ENCODE results near the gene ARSA. TPM values are rescaled to one million over a fixed set of nuclear protein-coding genes. Genes with fewer than 3 reads are reported as not detected.
A peak's percentile ranks its signal among the peaks of the same experiment; 100 is the strongest.

ARSA gene
- total and polyA plus RNA-seq, 2 donors: 10.7 to 63.3 TPM

DNA sequence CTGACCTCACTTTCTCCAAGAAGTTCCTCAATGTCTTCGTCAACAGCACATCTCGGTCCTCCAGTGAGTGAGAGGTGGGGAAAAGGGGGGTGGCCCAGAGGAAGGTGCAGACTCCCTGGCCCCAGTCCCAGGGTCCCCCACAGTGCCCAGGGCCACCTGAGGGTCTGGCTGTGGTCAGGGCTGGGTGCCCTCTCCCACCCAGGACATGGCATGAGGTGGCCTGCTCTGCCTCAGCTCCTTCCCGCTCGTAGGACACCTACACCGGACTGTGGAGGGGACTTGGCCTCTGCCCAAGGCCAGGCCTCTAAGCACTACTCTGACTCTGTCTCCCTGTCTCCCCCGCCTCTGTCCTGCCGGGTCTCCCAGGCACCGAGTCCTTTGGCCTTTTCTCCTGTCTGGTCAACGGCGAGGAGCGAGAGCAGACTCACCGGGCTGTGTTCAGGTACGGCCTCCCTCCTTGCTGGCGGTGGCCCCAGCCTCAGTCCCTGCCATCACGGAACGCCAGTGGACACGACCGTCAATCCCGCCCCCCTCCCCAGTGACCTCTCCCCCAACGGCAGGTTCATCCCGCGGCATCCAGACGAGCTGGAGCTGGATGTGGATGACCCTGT is 22.8 kb downstream of the ARSA start:
- Histone ChIP-seq H3K9me3 (ENCODE audit: control insufficient read depth in 2 of 2, insufficient read depth in 1 of 2, low read length in 1 of 2) (no peaks in the 10 kb centered on the region), H3K4me3 (ENCODE audit: low read length in 2 of 2) (no peak overlapping the region), H3K4me1 (ENCODE audit: control insufficient read depth in 2 of 2, insufficient read depth in 2 of 2, low read length in 2 of 2) (no peaks in the 10 kb centered on the region), H3K27ac (ENCODE audit: low read depth in 1 of 2, low read length in 1 of 2) (no peak overlapping the region), H3K36me3 (ENCODE audit: control insufficient read depth in 2 of 2, insufficient read depth in 2 of 2, low read length in 1 of 2) (no peaks in the 10 kb centered on the region), H3K27me3 (ENCODE audit: control insufficient read depth in 2 of 2, insufficient read depth in 1 of 2, low read length in 1 of 2) (peaks cover 59 to 87% of the 10 kb centered on the region in 2 donors)
- WGBS: 87% methylated on average over 23 of the region's 23 CpGs
- DNase-seq (ENCODE audit: low read depth in 6 of 9, low spot score in 9 of 9): no peak

DNA sequence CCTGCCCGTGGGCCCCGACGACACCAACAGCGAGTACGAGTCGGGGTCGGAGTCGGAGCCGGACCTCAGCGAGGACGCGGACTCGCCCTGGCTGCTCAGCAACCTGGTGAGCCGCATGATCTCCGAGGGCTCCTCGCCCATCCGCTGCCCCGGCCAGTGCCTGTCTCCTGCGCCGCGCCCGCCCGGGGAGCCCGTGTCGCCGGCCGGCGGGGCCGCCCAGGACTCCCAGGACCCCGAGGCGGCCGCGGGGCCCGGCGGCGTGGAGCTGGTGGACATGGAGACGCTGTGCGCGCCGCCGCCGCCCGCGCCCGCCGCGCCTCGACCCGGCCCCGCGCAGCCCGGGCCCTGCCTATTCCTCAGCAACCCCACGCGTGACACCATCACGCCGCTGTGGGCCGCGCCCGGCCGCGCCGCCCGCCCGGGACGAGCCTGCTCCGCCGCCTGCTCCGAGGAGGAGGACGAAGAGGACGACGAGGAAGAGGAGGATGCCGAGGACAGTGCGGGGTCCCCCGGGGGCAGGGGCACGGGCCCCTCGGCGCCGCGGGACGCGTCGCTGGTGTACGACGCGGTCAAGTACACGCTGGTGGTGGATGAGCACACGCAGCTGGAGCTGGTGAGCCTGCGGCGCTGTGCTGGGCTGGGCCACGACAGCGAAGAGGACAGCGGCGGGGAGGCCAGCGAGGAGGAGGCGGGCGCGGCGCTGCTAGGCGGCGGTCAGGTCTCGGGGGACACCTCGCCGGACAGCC is 23.5 kb downstream of the ARSA start:
- no peak overlapping the region for H3K27ac ChIP-seq (ENCODE audit: low read depth in 1 of 2, low read length in 1 of 2)
- H3K4me1 ChIP-seq (ENCODE audit: control insufficient read depth in 2 of 2, insufficient read depth in 2 of 2, low read length in 2 of 2): no peaks in the 10 kb centered on the region
- H3K27me3 ChIP-seq (ENCODE audit: control insufficient read depth in 2 of 2, insufficient read depth in 1 of 2, low read length in 1 of 2): peaks cover 65 to 88% of the 10 kb centered on the region in 2 donors
- H3K9me3 ChIP-seq (ENCODE audit: control insufficient read depth in 2 of 2, insufficient read depth in 1 of 2, low read length in 1 of 2): peaks cover 0 to 1% of the 10 kb centered on the region in 2 donors
- 48% methylated on average over 103 of the region's 103 CpGs for WGBS
- no peak overlapping the region for H3K4me3 ChIP-seq (ENCODE audit: low read length in 2 of 2)
- no peak for DNase-seq (ENCODE audit: low read depth in 6 of 9, low spot score in 9 of 9)
- H3K36me3 ChIP-seq (ENCODE audit: control insufficient read depth in 2 of 2, insufficient read depth in 2 of 2, low read length in 1 of 2): no peaks in the 10 kb centered on the region

DNA sequence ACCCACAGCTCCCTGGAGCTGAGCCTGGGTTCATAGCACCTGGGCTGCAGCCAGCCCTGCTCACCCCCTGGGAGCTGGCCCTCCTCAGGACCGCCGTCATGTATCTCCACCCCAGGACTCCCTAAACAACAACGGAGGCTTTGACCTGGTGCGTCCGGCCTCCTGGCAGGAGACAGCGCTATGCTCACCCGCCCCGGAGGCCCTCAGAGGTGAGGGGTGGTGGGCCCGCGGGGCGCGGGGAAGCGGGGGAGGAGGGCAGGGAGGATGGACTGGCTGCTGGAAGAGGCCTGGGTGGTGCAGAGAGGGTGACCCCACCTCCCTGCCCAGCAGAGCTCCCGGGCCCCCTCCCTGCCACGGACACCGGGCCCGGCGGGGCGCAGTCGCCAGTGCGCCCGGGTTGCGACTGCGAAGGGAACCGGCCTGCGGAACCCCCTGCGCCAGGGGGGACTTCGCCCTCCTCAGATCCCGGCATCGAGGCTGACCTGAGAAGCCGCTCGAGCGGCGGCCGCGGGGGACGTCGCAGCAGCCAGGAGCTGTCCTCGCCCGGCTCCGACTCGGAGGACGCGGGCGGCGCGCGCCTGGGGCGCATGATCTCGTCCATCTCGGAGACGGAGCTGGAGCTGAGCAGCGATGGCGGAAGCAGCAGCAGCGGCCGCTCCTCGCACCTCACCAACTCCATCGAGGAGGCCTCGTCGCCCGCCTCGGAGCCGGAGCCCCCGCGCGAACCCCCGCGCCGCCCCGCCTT is 24.3 kb downstream of the ARSA start:
- Histone ChIP-seq H3K4me1 (ENCODE audit: control insufficient read depth in 2 of 2, insufficient read depth in 2 of 2, low read length in 2 of 2) (no peaks in the 10 kb centered on the region), H3K27ac (ENCODE audit: low read depth in 1 of 2, low read length in 1 of 2) (no peak overlapping the region), H3K27me3 (ENCODE audit: control insufficient read depth in 2 of 2, insufficient read depth in 1 of 2, low read length in 1 of 2) (peaks cover 68 to 90% of the 10 kb centered on the region in 2 donors), H3K36me3 (ENCODE audit: control insufficient read depth in 2 of 2, insufficient read depth in 2 of 2, low read length in 1 of 2) (no peaks in the 10 kb centered on the region), H3K4me3 (ENCODE audit: low read length in 2 of 2) (no peak overlapping the region), H3K9me3 (ENCODE audit: control insufficient read depth in 2 of 2, insufficient read depth in 1 of 2, low read length in 1 of 2) (peaks cover 0 to 1% of the 10 kb centered on the region in 2 donors)
- 11% methylated on average over 70 of the region's 70 CpGs for WGBS
- DNase-seq (ENCODE audit: low read depth in 6 of 9, low spot score in 9 of 9): no peak

DNA sequence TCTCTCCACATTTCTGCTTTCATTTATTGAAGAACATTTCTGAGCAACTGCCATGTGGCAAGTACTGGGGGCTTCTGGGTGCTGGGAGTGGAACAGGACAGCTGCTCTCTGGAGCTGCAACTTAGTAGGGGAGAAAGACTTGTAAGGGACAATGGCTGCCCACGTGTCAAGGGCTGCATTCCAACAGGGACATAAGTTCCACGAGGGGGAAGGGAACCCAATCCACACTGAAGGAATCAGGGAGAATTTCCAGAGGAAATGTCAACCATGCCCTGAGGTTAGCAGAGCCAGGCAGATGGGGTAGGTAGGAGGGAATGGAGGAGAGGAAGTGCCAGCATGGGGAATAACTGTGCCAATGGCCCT is 25.6 kb downstream of the ARSA start:
- H3K4me3 ChIP-seq (ENCODE audit: low read length in 2 of 2): no peak overlapping the region
- WGBS: 39% methylated on average over 2 of the region's 2 CpGs
- no peak overlapping the region for H3K27ac ChIP-seq (ENCODE audit: low read depth in 1 of 2, low read length in 1 of 2)
- DNase-seq (ENCODE audit: low read depth in 6 of 9, low spot score in 9 of 9): no peak
- no peaks in the 10 kb centered on the region for H3K4me1 ChIP-seq (ENCODE audit: control insufficient read depth in 2 of 2, insufficient read depth in 2 of 2, low read length in 2 of 2)
- H3K27me3 ChIP-seq (ENCODE audit: control insufficient read depth in 2 of 2, insufficient read depth in 1 of 2, low read length in 1 of 2): peaks cover 75 to 92% of the 10 kb centered on the region in 2 donors
- no peaks in the 10 kb centered on the region for H3K36me3 ChIP-seq (ENCODE audit: control insufficient read depth in 2 of 2, insufficient read depth in 2 of 2, low read length in 1 of 2)
- H3K9me3 ChIP-seq (ENCODE audit: control insufficient read depth in 2 of 2, insufficient read depth in 1 of 2, low read length in 1 of 2): peaks cover 0 to 1% of the 10 kb centered on the region in 2 donors

DNA sequence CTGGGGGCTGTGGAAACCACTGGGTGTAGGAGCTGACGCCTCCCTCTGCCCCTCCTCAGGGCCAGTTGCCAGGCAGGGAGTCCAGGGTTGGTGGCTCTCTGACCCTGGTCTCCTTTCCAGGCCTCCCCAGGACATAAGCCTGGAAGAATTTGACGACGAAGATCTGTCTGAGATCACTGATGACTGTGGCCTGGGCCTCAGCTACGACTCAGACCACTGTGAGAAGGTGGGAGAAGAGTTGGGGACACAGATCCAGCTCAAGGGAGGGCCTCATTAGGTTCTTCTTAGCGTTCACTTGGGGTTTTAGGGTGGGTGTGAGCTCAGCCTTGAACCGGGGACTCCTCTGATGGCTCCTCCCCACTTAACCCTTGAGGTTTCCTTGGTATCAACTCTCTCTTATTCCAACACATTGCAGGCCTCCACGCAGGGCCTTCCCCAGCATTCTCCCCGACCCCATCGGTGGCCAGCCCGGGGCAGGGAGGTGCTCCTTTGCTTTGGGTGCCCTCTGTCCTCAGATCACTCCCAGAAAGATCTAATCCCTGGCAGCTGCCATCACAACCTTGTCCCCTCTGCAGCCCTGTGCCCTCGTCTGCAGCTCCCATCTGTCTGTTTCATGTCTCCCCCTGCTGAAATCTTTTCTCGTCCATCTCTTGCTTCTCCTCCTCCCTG is 26.1 kb downstream of the ARSA start:
- Histone ChIP-seq H3K4me1 (ENCODE audit: control insufficient read depth in 2 of 2, insufficient read depth in 2 of 2, low read length in 2 of 2) (no peaks in the 10 kb centered on the region), H3K4me3 (ENCODE audit: low read length in 2 of 2) (no peak overlapping the region), H3K36me3 (ENCODE audit: control insufficient read depth in 2 of 2, insufficient read depth in 2 of 2, low read length in 1 of 2) (no peaks in the 10 kb centered on the region), H3K27me3 (ENCODE audit: control insufficient read depth in 2 of 2, insufficient read depth in 1 of 2, low read length in 1 of 2) (peaks cover 70 to 92% of the 10 kb centered on the region in 2 donors), H3K27ac (ENCODE audit: low read depth in 1 of 2, low read length in 1 of 2) (no peak overlapping the region), H3K9me3 (ENCODE audit: control insufficient read depth in 2 of 2, insufficient read depth in 1 of 2, low read length in 1 of 2) (peaks cover 0 to 1% of the 10 kb centered on the region in 2 donors)
- 63% methylated on average over 12 of the region's 12 CpGs for WGBS
- DNase-seq (ENCODE audit: low read depth in 6 of 9, low spot score in 9 of 9): no peak

DNA sequence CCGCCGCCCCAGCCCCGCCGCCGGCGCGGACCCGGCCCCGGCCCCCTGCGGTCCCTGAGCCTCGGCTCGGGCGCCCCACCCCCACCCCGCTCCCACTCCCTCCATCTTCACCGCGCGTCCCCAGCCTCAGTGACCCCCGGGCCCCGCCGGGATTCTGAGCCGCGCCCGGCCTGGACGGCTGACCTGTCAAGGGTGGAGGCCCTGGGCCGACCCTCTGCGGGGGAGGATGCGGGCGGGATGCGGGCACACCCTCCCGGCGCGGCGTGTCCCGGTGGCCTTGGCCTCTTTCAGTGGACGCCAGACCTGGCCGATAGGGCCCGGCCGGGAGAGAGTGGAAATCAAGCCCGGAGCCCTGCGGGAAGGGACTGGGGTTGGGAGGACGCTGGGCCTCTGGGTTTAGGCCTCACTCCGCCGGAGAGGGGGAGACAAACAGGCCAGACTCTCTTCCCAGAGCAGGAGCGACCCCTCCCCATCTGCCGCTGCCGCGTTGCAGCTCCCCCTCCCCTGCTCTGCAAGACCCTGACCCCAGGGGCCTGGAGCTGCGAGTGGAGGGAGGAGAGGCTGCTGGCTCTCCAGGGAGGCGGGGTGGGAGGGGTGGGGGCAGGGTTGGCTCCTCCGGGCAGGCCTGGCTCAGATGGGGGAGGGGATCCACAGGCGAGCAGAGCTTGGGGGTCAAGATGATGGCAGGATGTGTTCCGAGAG is 26.8 kb downstream of the ARSA start:
- H3K27ac ChIP-seq (ENCODE audit: low read depth in 1 of 2, low read length in 1 of 2): no peak overlapping the region
- no peak for DNase-seq (ENCODE audit: low read depth in 6 of 9, low spot score in 9 of 9)

DNA sequence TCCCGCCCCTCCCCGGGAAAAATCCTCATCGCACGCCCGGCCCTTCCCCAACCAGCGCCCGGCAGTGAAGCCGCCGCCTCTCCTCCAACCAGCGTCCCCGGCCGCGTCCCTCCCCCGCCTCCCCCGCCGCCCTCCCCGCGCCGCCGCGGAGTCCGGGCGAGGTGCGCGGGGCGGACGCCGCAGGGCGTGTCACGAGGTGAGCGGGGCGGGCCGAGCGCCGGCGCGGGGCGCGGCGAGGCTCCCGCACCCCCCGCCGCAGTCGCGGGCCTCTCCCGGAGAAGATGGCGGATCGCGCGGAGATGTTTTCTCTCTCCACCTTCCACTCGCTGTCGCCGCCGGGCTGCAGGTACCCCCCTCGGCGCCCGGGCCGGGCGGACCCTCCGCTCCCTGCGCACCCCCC is 27.4 kb downstream of the ARSA start, which contains the start of gene MAPK8IP2:
MAPK8IP2 (plus strand) TSS at position 256 of the 400 bp plus-strand sequence; CDS start at position 282, 26 bp downstream.
- no peak within 1 kb of the TSS for H3K27ac ChIP-seq (ENCODE audit: low read depth in 1 of 2, low read length in 1 of 2)
- no peak for DNase-seq (ENCODE audit: low read depth in 6 of 9, low spot score in 9 of 9)
- H3K27me3 ChIP-seq (ENCODE audit: control insufficient read depth in 2 of 2, insufficient read depth in 1 of 2, low read length in 1 of 2): peaks cover 68 to 80% of the 10 kb centered on the region in 2 donors
- 1% methylated on average over 61 of the region's 61 CpGs for WGBS
- H3K36me3 ChIP-seq (ENCODE audit: control insufficient read depth in 2 of 2, insufficient read depth in 2 of 2, low read length in 1 of 2): no peaks in the 10 kb centered on the region
- H3K4me3 ChIP-seq (ENCODE audit: low read length in 2 of 2): peak within 1 kb of the TSS in 1 of 2 donors; percentile 43
- peaks cover 0 to 1% of the 10 kb centered on the region in 2 donors for H3K9me3 ChIP-seq (ENCODE audit: control insufficient read depth in 2 of 2, insufficient read depth in 1 of 2, low read length in 1 of 2)
- H3K4me1 ChIP-seq (ENCODE audit: control insufficient read depth in 2 of 2, insufficient read depth in 2 of 2, low read length in 2 of 2): no peaks in the 10 kb centered on the region

More for the DNA sequence above, 26.8 kb downstream of the ARSA start:
- Histone ChIP-seq H3K27me3 (ENCODE audit: control insufficient read depth in 2 of 2, insufficient read depth in 1 of 2, low read length in 1 of 2) (peaks cover 70 to 86% of the 10 kb centered on the region in 2 donors), H3K4me3 (ENCODE audit: low read length in 2 of 2) (peak overlapping the region in 1 of 2 donors; percentile 43), H3K36me3 (ENCODE audit: control insufficient read depth in 2 of 2, insufficient read depth in 2 of 2, low read length in 1 of 2) (no peaks in the 10 kb centered on the region), H3K9me3 (ENCODE audit: control insufficient read depth in 2 of 2, insufficient read depth in 1 of 2, low read length in 1 of 2) (peaks cover 0 to 1% of the 10 kb centered on the region in 2 donors), H3K4me1 (ENCODE audit: control insufficient read depth in 2 of 2, insufficient read depth in 2 of 2, low read length in 2 of 2) (no peaks in the 10 kb centered on the region)
- 16% methylated on average over 52 of the region's 52 CpGs for WGBS

DNA sequence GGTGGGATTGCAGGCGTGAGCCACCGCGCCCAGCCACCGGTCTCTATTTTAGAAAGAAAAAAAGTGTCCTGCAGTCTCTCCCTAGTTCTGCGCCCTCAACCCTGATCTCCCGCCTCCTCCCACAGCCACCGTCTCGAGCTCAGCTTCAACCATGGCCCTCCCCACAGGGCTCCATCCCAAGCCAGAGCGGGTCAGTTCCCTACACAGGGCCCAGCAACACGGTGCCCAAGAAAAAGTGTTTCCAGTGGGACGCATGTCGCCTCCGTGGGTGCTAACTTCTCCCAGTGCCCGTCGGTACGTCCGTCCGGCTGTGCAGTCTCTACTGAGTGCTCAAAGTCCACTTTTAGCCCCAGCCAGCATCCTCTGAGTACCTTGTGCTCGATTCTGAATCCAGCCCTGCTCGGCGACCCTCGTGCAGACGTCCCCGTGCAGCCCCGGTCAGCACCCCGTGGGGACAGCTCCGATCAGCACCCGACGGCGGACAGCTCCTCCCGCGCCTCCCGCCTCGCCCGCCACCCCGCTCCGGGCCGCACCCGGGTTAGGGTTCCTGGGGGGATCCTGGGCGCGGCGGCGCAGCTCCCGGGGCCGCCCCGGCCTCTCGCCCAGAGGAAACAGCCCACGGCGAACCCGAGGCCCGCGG is 28.0 kb downstream of the ARSA start:
- Histone ChIP-seq H3K27ac (ENCODE audit: low read depth in 1 of 2, low read length in 1 of 2) (no peak overlapping the region), H3K27me3 (ENCODE audit: control insufficient read depth in 2 of 2, insufficient read depth in 1 of 2, low read length in 1 of 2) (peaks cover 63 to 74% of the 10 kb centered on the region in 2 donors), H3K9me3 (ENCODE audit: control insufficient read depth in 2 of 2, insufficient read depth in 1 of 2, low read length in 1 of 2) (peaks cover 0 to 1% of the 10 kb centered on the region in 2 donors), H3K4me1 (ENCODE audit: control insufficient read depth in 2 of 2, insufficient read depth in 2 of 2, low read length in 2 of 2) (no peaks in the 10 kb centered on the region), H3K4me3 (ENCODE audit: low read length in 2 of 2) (peak overlapping the region in 1 of 2 donors; percentile 43), H3K36me3 (ENCODE audit: control insufficient read depth in 2 of 2, insufficient read depth in 2 of 2, low read length in 1 of 2) (no peaks in the 10 kb centered on the region)
- peak in 6 of 9 donors; percentile 12 to 60 (median 40) for DNase-seq (ENCODE audit: low read depth in 6 of 9, low spot score in 9 of 9)
- 18% methylated on average over 52 of the region's 52 CpGs for WGBS
